WTC11 (cell line): ENCODE results near the gene NRSN1. TPM values are rescaled to one million over a fixed set of nuclear protein-coding genes. Genes with fewer than 3 reads are reported as not detected.

Experiments
- ATAC-seq: fragments of 200-7000 bp; cut with Tn5 transposase; 2 replicates; pipeline ENCODE4 v1.10.0; 2021; ENCODE audit warnings: mild to moderate bottlenecking, moderate library complexity
- CTCF ChIA-PET: fragments of 300-600 bp; sonication (Branson Sonifier 250); formaldehyde crosslinking; loops from one replicate; lab custom pipeline; 2021; ENCODE audit warnings: antibody characterized with exemption; lab: Charles Lee
- POLR2A ChIA-PET: fragments of 350-600 bp; sonication (Branson Sonifier 250); formaldehyde crosslinking; loops from one replicate; lab custom pipeline; 2021; ENCODE audit warnings: antibody characterized with exemption; lab: Charles Lee
- DNase-seq: peaks from one replicate; pipeline ENCODE4 v3.0.0; 2021; ENCODE audit warnings: low spot score
- H3K27ac Mint-ChIP-seq: 2 replicates; pipeline ENCODE4 v1.8.0; 2021; ENCODE audit warnings: mixed read lengths
- H3K27me3 Mint-ChIP-seq: 2 replicates; pipeline ENCODE4 v1.8.0; 2021; ENCODE audit warnings: low read depth, mild to moderate bottlenecking, moderate library complexity, mixed read lengths
- H3K36me3 Mint-ChIP-seq: 2 replicates; pipeline ENCODE4 v1.8.0; 2021; ENCODE audit warnings: mixed read lengths
- H3K4me1 Mint-ChIP-seq: 2 replicates; pipeline ENCODE4 v1.8.0; 2022; ENCODE audit warnings: mixed read lengths
- H3K4me3 Mint-ChIP-seq: 2 replicates; pipeline ENCODE4 v1.8.0; 2021; ENCODE audit warnings: mild to moderate bottlenecking, moderate library complexity, mixed read lengths
- H3K9me3 Mint-ChIP-seq: 2 replicates; pipeline ENCODE4 v1.8.0; 2021; ENCODE audit warnings: mixed read lengths
- CBFB ChIP-seq: sonication (generic); formaldehyde crosslinking; IDR thresholded peaks from 2 replicates; pipeline ENCODE4 v1.8.1; 2022; ENCODE audit warnings: mild to moderate bottlenecking, low read depth, missing genetic modification reagents
- CTCF ChIP-seq: fragments of 200-600 bp; IDR thresholded peaks from 2 replicates; pipeline ENCODE4 v1.8.0; 2022; ENCODE audit warnings: antibody characterized with exemption
- E2F1 ChIP-seq: sonication (generic); formaldehyde crosslinking; IDR thresholded peaks from 2 replicates; pipeline ENCODE4 v1.8.0; 2022; ENCODE audit warnings: mild to moderate bottlenecking, missing genetic modification reagents
- ELF4 ChIP-seq: sonication (generic); formaldehyde crosslinking; IDR thresholded peaks from 2 replicates; pipeline ENCODE4 v1.8.1; 2022; ENCODE audit warnings: low read depth, mild to moderate bottlenecking, moderate library complexity, missing genetic modification reagents
- GABPB1 ChIP-seq: sonication (generic); formaldehyde crosslinking; IDR thresholded peaks from 2 replicates; pipeline ENCODE4 v1.8.1; 2023; ENCODE audit warnings: mild to moderate bottlenecking, missing genetic modification reagents
- HMGA2 ChIP-seq: fragments of 250-450 bp; sonication (Bioruptor Pico); IDR thresholded peaks from 2 replicates; pipeline ENCODE4 v1.4.0; 2021; ENCODE audit warnings: mild to moderate bottlenecking, moderate library complexity
- IRF1 ChIP-seq: sonication (generic); formaldehyde crosslinking; IDR thresholded peaks from 2 replicates; pipeline ENCODE4 v1.8.0; 2023; ENCODE audit warnings: missing genetic modification reagents
- KAT7 ChIP-seq: sonication (generic); formaldehyde crosslinking; IDR thresholded peaks from 2 replicates; pipeline ENCODE4 v1.8.1; 2023; ENCODE audit warnings: missing genetic modification reagents, mild to moderate bottlenecking, borderline replicate concordance
- MLX ChIP-seq: sonication (generic); formaldehyde crosslinking; IDR thresholded peaks from 2 replicates; pipeline ENCODE4 v1.8.1; 2023; ENCODE audit warnings: mild to moderate bottlenecking, missing genetic modification reagents, moderate library complexity
- OVOL2 ChIP-seq: fragments of 250-450 bp; sonication (Bioruptor Pico); IDR thresholded peaks from 2 replicates; pipeline ENCODE4 v1.9.0; 2021; ENCODE audit warnings: mild to moderate bottlenecking, borderline replicate concordance
- ZNF121 ChIP-seq: sonication (generic); formaldehyde crosslinking; IDR thresholded peaks from 2 replicates; pipeline ENCODE4 v1.8.0; 2023; ENCODE audit warnings: missing genetic modification reagents
- ZNF281 ChIP-seq: sonication (generic); formaldehyde crosslinking; IDR thresholded peaks from 2 replicates; pipeline ENCODE4 v1.8.0; 2023; ENCODE audit warnings: mild to moderate bottlenecking, missing genetic modification reagents
- ZNF317 ChIP-seq: sonication (generic); formaldehyde crosslinking; IDR thresholded peaks from 2 replicates; pipeline ENCODE4 v1.8.1; 2023; ENCODE audit warnings: low read depth, mild to moderate bottlenecking, moderate library complexity, missing genetic modification reagents, borderline replicate concordance
- ZSCAN18 ChIP-seq: fragments of 250-450 bp; sonication (Bioruptor Pico); IDR thresholded peaks from 2 replicates; pipeline ENCODE4 v2.1.2; 2022; ENCODE audit warnings: mild to moderate bottlenecking, moderate library complexity
- total RNA-seq: library from RNA; stranded (reverse); gene quantifications from 3 replicates; pipeline ENCODE4 v1.2.3, GENCODE V29; 2021

NRSN1 gene
- total RNA-seq, 1 experiment from 2014 or later = not detected

GRCh38 chr6:24126586-24127192, 674 bp downstream of the NRSN1 start (continued):
- TF ChIP-seq KAT7 (CRISPR knock-in tag) (no peak), ZNF121 (CRISPR knock-in tag) (no peak), ZNF281 (CRISPR knock-in tag) (0 out of 2 replicates have a peak, but pooled peaks have one; percentile 47), E2F1 (CRISPR knock-in tag) (no peak)

- DNase-seq (no peak), ATAC-seq (no peak)
- ChIA-PET POLR2A (no interaction called here), CTCF (interaction anchor here (0.9 to 2.2 kb wide), 4 partner anchors 13 to 233 kb away, joined by 3 to 9 read pairs (median 4); no protein-coding TSS in a partner anchor)
- no peak overlapping the region for H3K4me3 Mint-ChIP-seq
- no peak overlapping the region for H3K27ac Mint-ChIP-seq
- peaks cover 10% of the 10 kb centered on the region for H3K4me1 Mint-ChIP-seq
- no peak for TF ChIP-seq ZNF317 (CRISPR knock-in tag)
- no peak for TF ChIP-seq OVOL2
- TF ChIP-seq HMGA2 (CRISPR knock-in tag) = no peak
- no peak for TF ChIP-seq MLX (CRISPR knock-in tag)
- TF ChIP-seq IRF1 (CRISPR knock-in tag) = no peak
- no peak for TF ChIP-seq ZNF281 (CRISPR knock-in tag)
- no peak for TF ChIP-seq ELF4 (CRISPR knock-in tag)
- TF ChIP-seq GABPB1 = no peak
- TF ChIP-seq CTCF = no peak
- no peak for TF ChIP-seq CBFB
- TF ChIP-seq ZSCAN18 (CRISPR knock-in tag) = no peak
- H3K9me3 Mint-ChIP-seq = no peaks in the 10 kb centered on the region
- peaks cover 3% of the 10 kb centered on the region for H3K27me3 Mint-ChIP-seq
- no peaks in the 10 kb centered on the region for H3K36me3 Mint-ChIP-seq
These were observed 1.3 kb downstream of the NRSN1 start for GRCh38 chr6:24127316-24127715.
